NCI-H2107 treated with DMSO at 0.1 percent for 48 hours (cell line): ENCODE measurements around the gene PIH1D1.
A peak's percentile ranks its signal among the peaks of the same experiment; 100 is the strongest.
"Not testable (repeated sequence)": the region's sequence is repeated elsewhere in the genome, so short reads cannot be mapped to it uniquely, and the experiment has no call there.

ENCODE experiments used
- DNase-seq: peaks from one replicate; lab custom pipeline; 2025; ENCODE audit not compliant: unreplicated experiment; lab: John Stamatoyannopoulos, UW

Gene PIH1D1

GRCh38 chr19:49481020-49481683 is 29.5 kb upstream of the PIH1D1 start:
- DNase-seq: no peak

- no peak for DNase-seq
Observed at GRCh38 chr19:49479975-49480628, 28.5 kb upstream of the PIH1D1 start.

- DNase-seq: no peak
Observed at GRCh38 chr19:49475995-49476880, 24.6 kb upstream of the PIH1D1 start.

GRCh38 chr19:49475191-49475917 is 23.7 kb upstream of the PIH1D1 start:
- no peak for DNase-seq

GRCh38 chr19:49474542-49474924 is 22.9 kb upstream of the PIH1D1 start:
- DNase-seq: no peak

GRCh38 chr19:49473868-49474541 is 22.4 kb upstream of the PIH1D1 start, which contains the start of gene FLT3LG:
FLT3LG (plus strand) TSS chr19:49474215; CDS start chr19:49474640, 425 bp downstream.
- peak; percentile 82 for DNase-seq

GRCh38 chr19:49473501-49473867 is 21.9 kb upstream of the PIH1D1 start:
- not testable (repeated sequence) for DNase-seq

GRCh38 chr19:49472936-49473335 is 21.3 kb upstream of the PIH1D1 start:
- no peak for DNase-seq

GRCh38 chr19:49470615-49470978 is 19.0 kb upstream of the PIH1D1 start:
- no peak for DNase-seq

GRCh38 chr19:49469828-49470614 is 18.4 kb upstream of the PIH1D1 start:
- no peak for DNase-seq

- DNase-seq: peak; percentile 18
Observed at GRCh38 chr19:49468746-49469447, 17.3 kb upstream of the PIH1D1 start.

- DNase-seq: no peak
Observed at GRCh38 chr19:49468199-49468598, 16.6 kb upstream of the PIH1D1 start.

- no peak for DNase-seq
Observed at GRCh38 chr19:49465371-49465770, 13.8 kb upstream of the PIH1D1 start.

- no peak for DNase-seq
Observed at GRCh38 chr19:49463960-49464740, 12.5 kb upstream of the PIH1D1 start.

- no peak for DNase-seq
Observed at GRCh38 chr19:49462492-49462891, 10.9 kb upstream of the PIH1D1 start.

- no peak for DNase-seq
Observed at GRCh38 chr19:49461656-49462055, 10.0 kb upstream of the PIH1D1 start.

- not testable (repeated sequence) for DNase-seq
Observed at GRCh38 chr19:49461130-49461529, 9.5 kb upstream of the PIH1D1 start.

GRCh38 chr19:49459388-49459787 is 7.8 kb upstream of the PIH1D1 start:
- DNase-seq: no peak

GRCh38 chr19:49458567-49458903 is 6.9 kb upstream of the PIH1D1 start:
- no peak for DNase-seq
